Smooth muscle cell (in vitro differentiated cells): Measurements from ENCODE around the gene FGD2. TPM values are rescaled to one million over a fixed set of nuclear protein-coding genes. Genes with fewer than 3 reads are reported as not detected.
A peak's percentile ranks its signal among the peaks of the same experiment; 100 is the strongest.

Experiments
- DNase-seq: peaks from one replicate; lab custom pipeline; 2025; ENCODE audit not compliant: unreplicated experiment; lab: John Stamatoyannopoulos, UW
- H2AFZ ChIP-seq: fragments of 200-600 bp; sonication (generic); 2 replicates; pipeline ENCODE4 v1.6.0; 2016; ENCODE audit warnings: antibody characterized with exemption, low read depth, mild to moderate bottlenecking
- H3F3A ChIP-seq: fragments of 200-600 bp; sonication (generic); 2 replicates; pipeline ENCODE4 v1.6.0; 2017; ENCODE audit warnings: antibody characterized with exemption, low read depth
- H3K27ac ChIP-seq: fragments of 200-600 bp; sonication (generic); 2 replicates; pipeline ENCODE4 v1.5.1; 2016; ENCODE audit warnings: low read depth, mild to moderate bottlenecking
- H3K27me3 ChIP-seq: fragments of 200-600 bp; sonication (generic); 2 replicates; pipeline ENCODE4 v1.6.1; 2016; ENCODE audit warnings: low read depth, mild to moderate bottlenecking
- H3K36me3 ChIP-seq: fragments of 200-600 bp; sonication (generic); 2 replicates; pipeline ENCODE4 v1.5.1; 2016; ENCODE audit warnings: low read depth
- H3K4me1 ChIP-seq: fragments of 200-600 bp; sonication (generic); 2 replicates; pipeline ENCODE4 v1.5.1; 2016; ENCODE audit warnings: low read depth
- H3K4me2 ChIP-seq: fragments of 200-600 bp; sonication (generic); 2 replicates; pipeline ENCODE4 v1.6.0; 2016; ENCODE audit warnings: mild to moderate bottlenecking
- H3K4me3 ChIP-seq: fragments of 200-600 bp; sonication (generic); 2 replicates; pipeline ENCODE4 v1.5.1; 2016; ENCODE audit warnings: mild to moderate bottlenecking
- H3K79me2 ChIP-seq: fragments of 200-600 bp; sonication (generic); 2 replicates; pipeline ENCODE4 v1.6.0; 2016; ENCODE audit warnings: low read depth, mild to moderate bottlenecking
- H3K9ac ChIP-seq: fragments of 200-600 bp; sonication (generic); 2 replicates; pipeline ENCODE4 v1.6.0; 2016; ENCODE audit warnings: low read depth
- H3K9me3 ChIP-seq: fragments of 200-600 bp; sonication (generic); replicated peaks from 2 replicates; pipeline ENCODE4 v1.5.1; 2016; ENCODE audit warnings: low read depth
- H4K20me1 ChIP-seq: fragments of 200-600 bp; sonication (generic); 2 replicates; pipeline ENCODE4 v1.6.0; 2016; ENCODE audit warnings: low read depth
- WGBS: methylation state at CpG from one replicate; pipeline ENCODE4 v1.1.7; 2016; ENCODE audit warnings: low lambda C conversion rate; 5-methylcytosine and 5-hydroxymethylcytosine counted together
- polyA plus RNA-seq: library from polyadenylated mRNA; unstranded; fragments of >200 nt; fragmentation: Nextera tagmentation; extraction: Ambion mirVana; gene quantifications from 2 replicates; pipeline ENCODE4 v1.2.1, GENCODE V29; 2016
- total RNA-seq: library from RNA; depleted of rRNA; stranded (reverse); fragments of >200 nt; gene quantifications from 2 replicates; pipeline ENCODE4 v1.2.3, GENCODE V29; 2014
- TF ChIP-seq, protein P1 (sequence below): fragments of 200-600 bp; sonication (generic); IDR thresholded peaks from 2 replicates; pipeline ENCODE4 v1.5.1; 2017; ENCODE audit warnings: borderline replicate concordance, mild to moderate bottlenecking, antibody characterized with exemption; ENCODE audit not compliant: insufficient read depth, poor library complexity, severe bottlenecking

The FGD2 gene
- total and polyA plus RNA-seq, 2 experiments from 2014 or later: not detected

DNA sequence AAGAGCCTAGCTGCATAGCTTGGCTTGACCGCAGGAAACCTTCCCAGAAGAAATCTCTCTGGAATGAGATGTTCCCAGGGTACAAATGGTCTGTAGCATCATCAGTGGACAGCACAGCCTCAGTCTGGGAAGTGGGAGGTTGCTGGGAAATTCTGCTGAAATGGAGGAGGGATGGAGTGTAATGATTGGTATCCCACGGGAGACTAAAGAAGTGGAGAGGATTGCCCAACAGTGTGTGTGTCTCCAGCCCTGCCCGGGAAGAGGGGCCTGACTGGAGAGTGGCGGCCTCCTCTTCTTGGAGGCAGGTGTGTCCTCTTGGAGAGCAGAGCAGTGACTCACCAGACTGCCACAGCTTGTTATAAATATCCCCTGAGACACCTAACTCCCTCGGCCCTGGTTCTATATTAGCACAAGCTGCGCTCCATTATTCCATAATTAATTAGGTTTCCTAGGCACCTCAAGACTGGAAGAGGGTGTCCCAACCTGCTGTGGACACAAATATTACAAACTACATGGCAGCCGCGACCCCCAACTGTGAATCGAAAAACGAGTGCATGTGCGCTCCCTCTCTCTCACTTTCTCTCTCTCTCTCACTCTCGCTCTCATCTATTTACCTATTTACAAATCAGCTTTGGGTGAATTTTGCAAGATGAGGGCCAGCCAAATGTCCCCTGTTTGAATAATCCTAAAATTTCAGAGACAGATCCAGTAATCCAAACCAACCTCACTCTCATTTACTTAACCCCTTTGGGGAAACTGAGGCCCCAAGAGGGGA is 68.8 kb downstream of the FGD2 start:
- Histone ChIP-seq H4K20me1 (no peaks in the 10 kb centered on the region), H3F3A (peaks cover 10% of the 10 kb centered on the region), H3K4me2 (no peak overlapping the region), H3K27me3 (no peaks in the 10 kb centered on the region), H3K9ac (no peak overlapping the region), H3K4me3 (no peak overlapping the region), H3K9me3 (no peaks in the 10 kb centered on the region), H2AFZ (no peak overlapping the region), H3K79me2 (no peaks in the 10 kb centered on the region), H3K4me1 (peaks cover 12% of the 10 kb centered on the region), H3K27ac (no peak overlapping the region), H3K36me3 (no peaks in the 10 kb centered on the region)
- TF ChIP-seq, protein P1, sequence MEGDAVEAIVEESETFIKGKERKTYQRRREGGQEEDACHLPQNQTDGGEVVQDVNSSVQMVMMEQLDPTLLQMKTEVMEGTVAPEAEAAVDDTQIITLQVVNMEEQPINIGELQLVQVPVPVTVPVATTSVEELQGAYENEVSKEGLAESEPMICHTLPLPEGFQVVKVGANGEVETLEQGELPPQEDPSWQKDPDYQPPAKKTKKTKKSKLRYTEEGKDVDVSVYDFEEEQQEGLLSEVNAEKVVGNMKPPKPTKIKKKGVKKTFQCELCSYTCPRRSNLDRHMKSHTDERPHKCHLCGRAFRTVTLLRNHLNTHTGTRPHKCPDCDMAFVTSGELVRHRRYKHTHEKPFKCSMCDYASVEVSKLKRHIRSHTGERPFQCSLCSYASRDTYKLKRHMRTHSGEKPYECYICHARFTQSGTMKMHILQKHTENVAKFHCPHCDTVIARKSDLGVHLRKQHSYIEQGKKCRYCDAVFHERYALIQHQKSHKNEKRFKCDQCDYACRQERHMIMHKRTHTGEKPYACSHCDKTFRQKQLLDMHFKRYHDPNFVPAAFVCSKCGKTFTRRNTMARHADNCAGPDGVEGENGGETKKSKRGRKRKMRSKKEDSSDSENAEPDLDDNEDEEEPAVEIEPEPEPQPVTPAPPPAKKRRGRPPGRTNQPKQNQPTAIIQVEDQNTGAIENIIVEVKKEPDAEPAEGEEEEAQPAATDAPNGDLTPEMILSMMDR: no peak
- WGBS: 79% methylated on average over 12 of the region's 12 CpGs
- DNase-seq: no peak

DNA sequence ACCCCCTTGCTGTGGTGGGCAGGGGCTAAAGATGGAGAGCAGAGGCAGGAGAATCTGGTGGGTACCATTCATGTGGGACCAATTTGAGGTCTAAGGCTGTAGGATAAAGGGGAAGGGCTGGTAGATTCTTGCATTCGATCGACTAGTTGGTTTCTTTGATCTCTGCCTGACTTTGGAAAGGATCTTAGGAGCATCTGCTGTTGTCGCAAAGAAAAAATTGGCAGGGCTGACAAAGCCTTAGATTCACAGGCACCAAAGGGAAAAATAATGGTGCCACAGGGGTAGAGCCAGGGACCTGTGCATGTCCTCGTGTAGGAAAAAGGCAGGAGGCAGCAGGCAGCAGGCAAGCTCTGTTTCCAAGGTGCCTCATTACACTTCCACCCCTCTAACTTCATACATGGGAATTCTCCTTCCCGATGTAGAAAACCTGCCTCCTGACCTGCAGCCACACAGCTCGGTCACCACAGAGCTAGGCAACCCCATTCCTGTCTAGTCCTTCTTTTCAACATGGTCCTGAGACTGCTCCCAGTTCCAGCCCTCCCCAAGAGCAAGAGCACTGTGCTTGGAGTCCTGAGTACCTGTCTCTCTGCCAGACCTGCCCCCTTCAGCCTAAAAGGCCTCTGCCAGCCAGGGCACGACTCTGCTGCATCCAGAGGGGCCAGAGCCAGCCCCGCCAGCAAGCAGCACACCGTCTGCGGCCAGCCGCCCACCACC is 71.9 kb downstream of the FGD2 start:
- DNase-seq: no peak
- Histone ChIP-seq H3K36me3 (no peaks in the 10 kb centered on the region), H3K4me2 (peak overlapping the region; percentile 65), H3K9me3 (no peaks in the 10 kb centered on the region), H3K4me1 (peaks cover 7% of the 10 kb centered on the region), H3K4me3 (no peak overlapping the region), H2AFZ (no peak overlapping the region), H3K9ac (no peak overlapping the region), H3F3A (peaks cover 10% of the 10 kb centered on the region), H4K20me1 (no peaks in the 10 kb centered on the region), H3K79me2 (no peaks in the 10 kb centered on the region), H3K27ac (peak overlapping the region; percentile 62), H3K27me3 (no peaks in the 10 kb centered on the region)
- TF ChIP-seq, protein P1: no peak
- WGBS: 44% methylated on average over 11 of the region's 11 CpGs

DNA sequence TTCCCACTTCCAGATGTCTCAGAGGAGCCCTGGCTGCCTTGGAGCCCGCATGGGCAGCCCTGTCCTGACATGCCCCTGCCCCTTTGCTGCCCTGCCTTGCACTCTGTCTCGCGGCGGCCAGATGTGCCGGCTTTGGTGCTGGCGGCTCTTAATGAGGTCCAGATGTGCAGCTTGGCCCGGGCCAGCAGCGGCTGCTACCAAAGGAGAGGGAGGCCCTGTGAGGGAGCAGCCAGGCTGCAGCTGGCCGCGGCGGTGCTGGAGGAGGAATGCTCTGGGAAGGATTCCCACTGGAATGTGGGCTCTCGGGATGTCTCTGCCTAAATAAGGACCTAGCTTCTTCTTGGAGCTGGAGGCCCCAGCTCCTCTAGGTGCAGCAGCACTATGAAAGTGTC is 72.4 kb downstream of the FGD2 start:
- no peak overlapping the region for H2AFZ ChIP-seq
- no peak overlapping the region for H3K9ac ChIP-seq
- peaks cover 7% of the 10 kb centered on the region for H3K4me1 ChIP-seq
- H3K4me3 ChIP-seq: no peak overlapping the region
- H3K27ac ChIP-seq: peak overlapping the region; percentile 62
- no peaks in the 10 kb centered on the region for H3K79me2 ChIP-seq
- no peaks in the 10 kb centered on the region for H4K20me1 ChIP-seq
- 11% methylated on average over 12 of the region's 12 CpGs for WGBS
- TF ChIP-seq, protein P1: no peak
- peaks cover 10% of the 10 kb centered on the region for H3F3A ChIP-seq
- peak overlapping the region; percentile 65 for H3K4me2 ChIP-seq
- no peaks in the 10 kb centered on the region for H3K9me3 ChIP-seq
- H3K36me3 ChIP-seq: no peaks in the 10 kb centered on the region
- peak; percentile 46 for DNase-seq
- H3K27me3 ChIP-seq: no peaks in the 10 kb centered on the region

Other genes with a start within 250 kb of the FGD2 start
- gene CPNE5, start 166.2 kb upstream of the FGD2 start, total RNA-seq: 0.31 TPM in 1 of 2 replicates, not detected in the other
- 0.43 and 1.0 TPM in 2 replicates for gene CPNE5, start 166.2 kb upstream of the FGD2 start, polyA plus RNA-seq
- 49.3 and 57.6 TPM in 2 replicates for gene PPIL1, start 130.9 kb upstream of the FGD2 start, total RNA-seq
- gene PPIL1, start 130.9 kb upstream of the FGD2 start, polyA plus RNA-seq: 34.6 and 45.4 TPM in 2 replicates
- 40.7 and 45.7 TPM in 2 replicates for gene C6orf89, start 119.7 kb upstream of the FGD2 start, total RNA-seq
- gene C6orf89, start 119.7 kb upstream of the FGD2 start, polyA plus RNA-seq: 43.7 and 44.6 TPM in 2 replicates
- 1.2 and 4.1 TPM in 2 replicates for gene PI16, start 50.9 kb upstream of the FGD2 start, total RNA-seq
- gene PI16, start 50.9 kb upstream of the FGD2 start, polyA plus RNA-seq: 7.2 and 9.6 TPM in 2 replicates
- 200 and 225 TPM in 2 replicates for gene MTCH1, start 19.5 kb upstream of the FGD2 start, total RNA-seq
- 441 and 517 TPM in 2 replicates for gene MTCH1, start 19.5 kb upstream of the FGD2 start, polyA plus RNA-seq
- 29.3 and 29.5 TPM in 2 replicates for gene PIM1, start 164.5 kb downstream of the FGD2 start, total RNA-seq
- gene PIM1, start 164.5 kb downstream of the FGD2 start, polyA plus RNA-seq: 35.7 and 41.9 TPM in 2 replicates